Dendritic cell treated with granulocyte-macrophage colony-stimulating factor and Interleukin-4, amounts not matched to agents 40 ng/mL and 50 ng/mL, for 4 days (primary cell): ENCODE data around the gene SGIP1.
A peak's percentile ranks its signal among the peaks of the same experiment; 100 is the strongest.
"Not testable (repeated sequence)": the region's sequence is repeated elsewhere in the genome, so short reads cannot be mapped to it uniquely, and the experiment has no call there.

ENCODE experiments used
- H3K27ac Mint-ChIP-seq: one replicate; pipeline ENCODE4 v1.8.0; 2022; ENCODE audit warnings: mild to moderate bottlenecking, mixed read lengths
- H3K27me3 Mint-ChIP-seq: one replicate; pipeline ENCODE4 v1.8.0; 2022; ENCODE audit warnings: mild to moderate bottlenecking, mixed read lengths
- H3K36me3 Mint-ChIP-seq: one replicate; pipeline ENCODE4 v1.8.0; 2022; ENCODE audit warnings: low read depth, mixed read lengths
- H3K4me1 Mint-ChIP-seq: one replicate; pipeline ENCODE4 v1.8.0; 2022; ENCODE audit warnings: low read depth, mixed read lengths
- H3K4me3 Mint-ChIP-seq: one replicate; pipeline ENCODE4 v1.8.0; 2022; ENCODE audit warnings: mild to moderate bottlenecking, moderate library complexity, mixed read lengths
- H3K9me3 Mint-ChIP-seq: one replicate; pipeline ENCODE4 v1.8.0; 2022; ENCODE audit warnings: mixed read lengths
- intact Hi-C: fragments of 100-400 bp; cut with micrococcal nuclease; formaldehyde crosslinking; loops from one replicate; pipeline ENCODE4 v1.15.0; 2022

Gene SGIP1

GRCh38 chr1:66732407-66733166 lies 198.6 kb downstream of the SGIP1 start:
- intact Hi-C loops, result no loop called here
- Mint-ChIP-seq H3K36me3 (no peaks in the 10 kb centered on the region), H3K9me3 (no peaks in the 10 kb centered on the region), H3K4me3 (no peak overlapping the region), H3K27me3 (no peaks in the 10 kb centered on the region), H3K4me1 (peaks cover 18% of the 10 kb centered on the region), H3K27ac (peak overlapping the region; percentile 25)

GRCh38 chr1:66733348-66734017 lies 199.5 kb downstream of the SGIP1 start:
- Mint-ChIP-seq H3K9me3 (no peaks in the 10 kb centered on the region), H3K36me3 (no peaks in the 10 kb centered on the region), H3K4me3 (no peak overlapping the region), H3K27ac (no peak overlapping the region), H3K27me3 (no peaks in the 10 kb centered on the region), H3K4me1 (peaks cover 18% of the 10 kb centered on the region)
- intact Hi-C loops, result no loop called here

- intact Hi-C loops, H3K4me3 Mint-ChIP-seq, H3K36me3 Mint-ChIP-seq, H3K9me3 Mint-ChIP-seq, H3K27me3 Mint-ChIP-seq, H3K27ac Mint-ChIP-seq: not testable (repeated sequence)
- peaks cover 10% of the 10 kb centered on the region for H3K4me1 Mint-ChIP-seq
Measured at GRCh38 chr1:66734531-66734930, 200.6 kb downstream of the SGIP1 start.

DNA sequence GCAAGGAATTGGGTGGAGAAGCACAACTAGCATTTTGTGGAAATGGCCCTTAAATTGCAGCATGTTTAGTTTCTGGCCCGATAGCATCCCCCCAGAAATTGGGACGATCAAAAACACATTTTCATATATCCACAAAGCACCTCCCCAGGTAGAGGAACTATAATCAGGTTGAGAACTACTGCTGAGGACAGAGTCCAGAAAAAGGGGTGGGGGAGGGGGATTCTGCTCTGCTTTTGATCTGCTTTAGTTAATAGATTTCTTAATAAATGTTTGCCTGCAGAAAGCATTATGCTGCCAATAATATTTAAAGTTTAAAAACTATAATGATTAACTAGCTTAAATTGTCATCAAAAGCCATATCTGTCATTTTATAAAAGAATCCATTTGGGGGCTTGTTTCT lies 203.9 kb downstream of the SGIP1 start:
- Mint-ChIP-seq H3K27me3 (no peaks in the 10 kb centered on the region), H3K27ac (no peak overlapping the region), H3K4me3 (no peak overlapping the region), H3K4me1 (peaks cover 3% of the 10 kb centered on the region), H3K36me3 (no peaks in the 10 kb centered on the region), H3K9me3 (no peaks in the 10 kb centered on the region)
- intact Hi-C loops, result no loop called here

DNA sequence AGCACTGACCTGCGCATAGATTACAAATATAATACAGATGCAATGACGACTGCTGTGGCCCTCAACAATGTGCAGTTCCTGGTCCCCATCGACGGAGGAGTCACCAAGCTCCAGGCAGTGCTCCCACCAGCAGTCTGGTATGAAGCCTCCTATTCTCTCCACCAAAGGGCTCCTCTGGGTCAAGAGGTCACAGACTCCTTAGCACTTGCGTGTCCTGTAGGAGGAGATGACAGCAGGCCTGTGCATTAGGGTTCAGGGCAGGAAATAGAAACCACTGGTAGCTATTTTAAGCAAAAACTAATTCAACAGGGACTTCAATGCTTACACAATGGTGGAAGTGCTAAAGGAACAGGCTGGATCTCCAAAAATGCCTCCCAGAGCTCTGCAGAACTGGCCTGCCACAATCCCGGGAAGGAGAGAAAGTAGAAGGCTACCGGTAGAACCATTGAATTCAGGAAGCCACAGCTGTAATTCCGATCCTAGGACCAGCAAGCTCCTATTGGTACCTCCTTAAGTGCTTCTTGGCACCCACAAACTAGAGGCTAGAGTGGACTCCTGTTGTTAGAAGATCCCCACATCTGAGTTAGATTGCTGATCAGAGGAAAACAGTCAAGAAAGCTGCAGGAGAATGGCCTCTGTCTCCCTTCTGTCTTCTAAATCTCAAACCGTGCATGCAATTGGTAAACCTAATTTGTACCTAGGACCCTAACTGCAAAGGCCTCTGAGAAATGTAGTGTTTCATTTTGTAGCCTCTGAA lies 205.6 kb downstream of the SGIP1 start:
- H3K27ac Mint-ChIP-seq, result no peak overlapping the region
- no peaks in the 10 kb centered on the region for H3K9me3 Mint-ChIP-seq
- no peak overlapping the region for H3K4me3 Mint-ChIP-seq
- no peaks in the 10 kb centered on the region for H3K27me3 Mint-ChIP-seq
- intact Hi-C loops, result no loop called here
- no peaks in the 10 kb centered on the region for H3K4me1 Mint-ChIP-seq
- no peaks in the 10 kb centered on the region for H3K36me3 Mint-ChIP-seq

DNA sequence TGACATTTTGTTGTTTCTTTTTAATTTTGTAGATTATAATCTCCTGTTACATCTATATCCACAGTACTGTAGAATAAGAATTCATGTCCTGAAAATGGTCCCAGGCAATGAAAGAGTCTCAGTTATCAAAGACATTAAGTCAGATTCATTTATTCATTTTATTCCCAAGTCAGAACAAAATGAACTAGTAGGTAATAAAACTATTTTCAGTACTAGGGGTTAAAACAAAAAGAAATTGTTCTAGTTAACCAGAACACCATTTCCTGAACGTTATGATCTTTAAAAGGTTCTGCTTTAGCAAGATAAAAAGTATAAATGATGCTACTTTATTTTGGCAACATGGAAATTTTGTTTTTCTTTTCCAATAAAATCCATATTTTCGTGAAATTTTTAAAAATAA lies 211.5 kb downstream of the SGIP1 start:
- Mint-ChIP-seq H3K4me3 (no peak overlapping the region), H3K4me1 (no peaks in the 10 kb centered on the region), H3K27ac (no peak overlapping the region), H3K9me3 (no peaks in the 10 kb centered on the region), H3K27me3 (no peaks in the 10 kb centered on the region), H3K36me3 (no peaks in the 10 kb centered on the region)
- intact Hi-C loops, result no loop called here

- Mint-ChIP-seq H3K27me3 (peaks cover 4% of the 10 kb centered on the region), H3K27ac (no peak overlapping the region), H3K36me3 (no peaks in the 10 kb centered on the region), H3K4me3 (no peak overlapping the region), H3K9me3 (no peaks in the 10 kb centered on the region), H3K4me1 (peaks cover 14% of the 10 kb centered on the region)
- intact Hi-C loops, result no loop called here
Measured at GRCh38 chr1:66747501-66747900, 213.5 kb downstream of the SGIP1 start.

- Mint-ChIP-seq H3K27ac (no peak overlapping the region), H3K36me3 (no peaks in the 10 kb centered on the region), H3K27me3 (peaks cover 4% of the 10 kb centered on the region), H3K4me3 (no peak overlapping the region), H3K9me3 (no peaks in the 10 kb centered on the region), H3K4me1 (peaks cover 21% of the 10 kb centered on the region)
- intact Hi-C loops, result no loop called here
Measured at GRCh38 chr1:66750577-66750976, 216.6 kb downstream of the SGIP1 start.

DNA sequence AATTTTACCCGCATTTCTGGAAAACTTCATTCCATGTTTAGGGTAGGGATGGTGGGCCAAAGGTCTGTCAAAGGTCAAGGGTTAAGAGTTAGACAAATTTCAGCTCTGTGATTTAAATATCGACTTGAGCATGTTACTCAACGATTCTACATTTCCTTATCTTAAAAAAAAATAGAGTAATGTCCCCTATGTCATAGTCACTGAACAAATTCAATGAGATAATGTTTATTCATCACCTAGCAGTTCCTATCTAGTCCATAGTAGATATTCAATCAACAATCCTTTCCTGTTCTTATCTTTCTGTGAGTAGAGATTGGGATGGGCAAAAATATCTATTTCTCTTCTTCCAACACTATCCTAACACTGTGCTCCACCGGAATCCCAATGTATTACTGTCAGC lies 217.2 kb downstream of the SGIP1 start:
- peaks cover 4% of the 10 kb centered on the region for H3K27me3 Mint-ChIP-seq
- H3K4me3 Mint-ChIP-seq, result no peak overlapping the region
- no peaks in the 10 kb centered on the region for H3K36me3 Mint-ChIP-seq
- no peaks in the 10 kb centered on the region for H3K9me3 Mint-ChIP-seq
- peaks cover 21% of the 10 kb centered on the region for H3K4me1 Mint-ChIP-seq
- no peak overlapping the region for H3K27ac Mint-ChIP-seq
- intact Hi-C loops, result no loop called here

- H3K27me3 Mint-ChIP-seq, result peaks cover 4% of the 10 kb centered on the region
- intact Hi-C loops, result no loop called here
Measured at GRCh38 chr1:66752000-66752592, 218.1 kb downstream of the SGIP1 start, which contains the start of gene DYNLT5. Gene DYNLT5 (plus strand): TSS chr1:66752459. CDS start chr1:66754659, 2,200 bp downstream.

GRCh38 chr1:66752671-66753371 lies 218.9 kb downstream of the SGIP1 start:
- Mint-ChIP-seq H3K27me3 (peaks cover 4% of the 10 kb centered on the region), H3K4me3 (peak overlapping the region; percentile 85), H3K27ac (peak overlapping the region; percentile 70), H3K36me3 (no peaks in the 10 kb centered on the region), H3K9me3 (no peaks in the 10 kb centered on the region), H3K4me1 (peaks cover 21% of the 10 kb centered on the region)
- intact Hi-C loops, result no loop called here

More at GRCh38 chr1:66752000-66752592, 218.1 kb downstream of the SGIP1 start, which contains the start of gene DYNLT5:
- Mint-ChIP-seq H3K4me3 (peak within 1 kb of the TSS; percentile 85), H3K4me1 (peaks cover 21% of the 10 kb centered on the region), H3K36me3 (no peaks in the 10 kb centered on the region), H3K9me3 (no peaks in the 10 kb centered on the region), H3K27ac (peak within 1 kb of the TSS; percentile 70)

- Mint-ChIP-seq H3K4me1 (peaks cover 27% of the 10 kb centered on the region), H3K9me3 (no peaks in the 10 kb centered on the region), H3K27me3 (no peaks in the 10 kb centered on the region), H3K36me3 (no peaks in the 10 kb centered on the region), H3K27ac (no peak overlapping the region), H3K4me3 (no peak overlapping the region)
- intact Hi-C loops, result no loop called here
Measured at GRCh38 chr1:66757722-66758240, 223.8 kb downstream of the SGIP1 start.

GRCh38 chr1:66758241-66758755 lies 224.3 kb downstream of the SGIP1 start:
- H3K9me3 Mint-ChIP-seq, result no peaks in the 10 kb centered on the region
- H3K36me3 Mint-ChIP-seq, result no peaks in the 10 kb centered on the region
- intact Hi-C loops, result no loop called here
- H3K4me1 Mint-ChIP-seq, result peaks cover 23% of the 10 kb centered on the region
- H3K4me3 Mint-ChIP-seq, result no peak overlapping the region
- no peak overlapping the region for H3K27ac Mint-ChIP-seq
- no peaks in the 10 kb centered on the region for H3K27me3 Mint-ChIP-seq
